Choroid plexus epithelial cell (primary cell): ENCODE data around the gene ANGEL1.

Source experiments
- DNase-seq: peaks from one replicate; pipeline ENCODE4 v3.0.0-alpha.2; 2010; ENCODE audit warnings: low read depth
- H3K4me3 ChIP-seq: 2 replicates; pipeline ENCODE4 v1.5.1; 2011; ENCODE audit warnings: low read depth, mild to moderate bottlenecking, control low read depth, low read length, moderate library complexity
- TF ChIP-seq, protein P1 (sequence below): conservative IDR thresholded peaks from 2 replicates; pipeline ENCODE4 v1.5.1; 2011; ENCODE audit warnings: low read depth, mild to moderate bottlenecking, control low read depth, inconsistent platforms, low read length, moderate library complexity

Gene ANGEL1

DNA sequence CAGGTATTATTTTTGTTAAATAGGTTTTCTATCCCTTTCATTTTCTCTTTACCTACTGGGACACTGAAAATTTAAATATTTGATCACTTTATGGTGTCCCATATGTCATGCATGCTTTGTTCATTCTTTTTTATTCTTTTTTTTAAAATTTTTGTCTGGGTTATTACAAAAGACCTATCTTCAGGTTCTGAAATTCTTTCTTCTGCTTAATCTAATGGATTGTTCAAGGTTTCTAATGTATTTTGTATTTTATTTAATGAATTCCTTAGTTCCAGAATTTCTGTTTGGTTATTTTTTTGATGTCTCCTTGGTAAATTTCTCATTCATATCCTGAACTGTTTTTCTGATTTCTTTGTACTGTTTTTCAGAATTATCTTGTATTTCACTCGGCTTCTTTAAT is 71.6 kb downstream of the ANGEL1 start:
- no peak overlapping the region for H3K4me3 ChIP-seq
- TF ChIP-seq, protein P1, sequence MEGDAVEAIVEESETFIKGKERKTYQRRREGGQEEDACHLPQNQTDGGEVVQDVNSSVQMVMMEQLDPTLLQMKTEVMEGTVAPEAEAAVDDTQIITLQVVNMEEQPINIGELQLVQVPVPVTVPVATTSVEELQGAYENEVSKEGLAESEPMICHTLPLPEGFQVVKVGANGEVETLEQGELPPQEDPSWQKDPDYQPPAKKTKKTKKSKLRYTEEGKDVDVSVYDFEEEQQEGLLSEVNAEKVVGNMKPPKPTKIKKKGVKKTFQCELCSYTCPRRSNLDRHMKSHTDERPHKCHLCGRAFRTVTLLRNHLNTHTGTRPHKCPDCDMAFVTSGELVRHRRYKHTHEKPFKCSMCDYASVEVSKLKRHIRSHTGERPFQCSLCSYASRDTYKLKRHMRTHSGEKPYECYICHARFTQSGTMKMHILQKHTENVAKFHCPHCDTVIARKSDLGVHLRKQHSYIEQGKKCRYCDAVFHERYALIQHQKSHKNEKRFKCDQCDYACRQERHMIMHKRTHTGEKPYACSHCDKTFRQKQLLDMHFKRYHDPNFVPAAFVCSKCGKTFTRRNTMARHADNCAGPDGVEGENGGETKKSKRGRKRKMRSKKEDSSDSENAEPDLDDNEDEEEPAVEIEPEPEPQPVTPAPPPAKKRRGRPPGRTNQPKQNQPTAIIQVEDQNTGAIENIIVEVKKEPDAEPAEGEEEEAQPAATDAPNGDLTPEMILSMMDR: no peak
- DNase-seq: no peak
